Measurements from ENCODE around the gene DRAP1.

Gene DRAP1

DNA sequence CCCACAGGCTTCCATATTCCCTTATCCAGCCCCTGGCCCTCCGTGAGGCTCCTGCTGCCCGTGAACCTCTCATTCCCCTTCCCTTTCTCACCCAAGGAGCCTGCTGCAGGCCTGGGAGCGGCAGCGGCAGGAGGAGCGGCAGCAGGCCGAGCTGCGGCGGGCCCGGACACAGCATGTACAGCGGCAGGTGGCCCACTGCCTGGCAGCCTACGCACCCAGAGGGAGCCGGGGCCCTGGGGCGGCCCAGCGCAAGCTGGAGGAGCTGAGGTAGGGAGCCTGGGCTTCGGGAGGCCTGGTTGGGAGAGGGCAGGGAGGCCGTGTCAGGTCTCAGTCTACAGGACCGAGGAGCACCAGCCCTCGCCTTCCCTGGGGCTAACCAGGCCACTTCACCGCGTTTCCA lies 34.2 kb downstream of the DRAP1 start:
- TF ChIP-seq SPI1 (IDR thresholded peaks at IDR 0.05; ENCODE audit: borderline replicate concordance, low read depth) (no peak), GABPA (IDR thresholded peaks at IDR 0.05; ENCODE audit: low read depth) (no peak), POLR2AphosphoS5 (IDR thresholded peaks at IDR 0.05; ENCODE audit: low read depth) (no peak)
- TF ChIP-seq, protein P1, sequence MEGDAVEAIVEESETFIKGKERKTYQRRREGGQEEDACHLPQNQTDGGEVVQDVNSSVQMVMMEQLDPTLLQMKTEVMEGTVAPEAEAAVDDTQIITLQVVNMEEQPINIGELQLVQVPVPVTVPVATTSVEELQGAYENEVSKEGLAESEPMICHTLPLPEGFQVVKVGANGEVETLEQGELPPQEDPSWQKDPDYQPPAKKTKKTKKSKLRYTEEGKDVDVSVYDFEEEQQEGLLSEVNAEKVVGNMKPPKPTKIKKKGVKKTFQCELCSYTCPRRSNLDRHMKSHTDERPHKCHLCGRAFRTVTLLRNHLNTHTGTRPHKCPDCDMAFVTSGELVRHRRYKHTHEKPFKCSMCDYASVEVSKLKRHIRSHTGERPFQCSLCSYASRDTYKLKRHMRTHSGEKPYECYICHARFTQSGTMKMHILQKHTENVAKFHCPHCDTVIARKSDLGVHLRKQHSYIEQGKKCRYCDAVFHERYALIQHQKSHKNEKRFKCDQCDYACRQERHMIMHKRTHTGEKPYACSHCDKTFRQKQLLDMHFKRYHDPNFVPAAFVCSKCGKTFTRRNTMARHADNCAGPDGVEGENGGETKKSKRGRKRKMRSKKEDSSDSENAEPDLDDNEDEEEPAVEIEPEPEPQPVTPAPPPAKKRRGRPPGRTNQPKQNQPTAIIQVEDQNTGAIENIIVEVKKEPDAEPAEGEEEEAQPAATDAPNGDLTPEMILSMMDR (IDR thresholded peaks at IDR 0.05; ENCODE audit: insufficient read depth, low read length) = no peak
- TF ChIP-seq, protein P2, sequence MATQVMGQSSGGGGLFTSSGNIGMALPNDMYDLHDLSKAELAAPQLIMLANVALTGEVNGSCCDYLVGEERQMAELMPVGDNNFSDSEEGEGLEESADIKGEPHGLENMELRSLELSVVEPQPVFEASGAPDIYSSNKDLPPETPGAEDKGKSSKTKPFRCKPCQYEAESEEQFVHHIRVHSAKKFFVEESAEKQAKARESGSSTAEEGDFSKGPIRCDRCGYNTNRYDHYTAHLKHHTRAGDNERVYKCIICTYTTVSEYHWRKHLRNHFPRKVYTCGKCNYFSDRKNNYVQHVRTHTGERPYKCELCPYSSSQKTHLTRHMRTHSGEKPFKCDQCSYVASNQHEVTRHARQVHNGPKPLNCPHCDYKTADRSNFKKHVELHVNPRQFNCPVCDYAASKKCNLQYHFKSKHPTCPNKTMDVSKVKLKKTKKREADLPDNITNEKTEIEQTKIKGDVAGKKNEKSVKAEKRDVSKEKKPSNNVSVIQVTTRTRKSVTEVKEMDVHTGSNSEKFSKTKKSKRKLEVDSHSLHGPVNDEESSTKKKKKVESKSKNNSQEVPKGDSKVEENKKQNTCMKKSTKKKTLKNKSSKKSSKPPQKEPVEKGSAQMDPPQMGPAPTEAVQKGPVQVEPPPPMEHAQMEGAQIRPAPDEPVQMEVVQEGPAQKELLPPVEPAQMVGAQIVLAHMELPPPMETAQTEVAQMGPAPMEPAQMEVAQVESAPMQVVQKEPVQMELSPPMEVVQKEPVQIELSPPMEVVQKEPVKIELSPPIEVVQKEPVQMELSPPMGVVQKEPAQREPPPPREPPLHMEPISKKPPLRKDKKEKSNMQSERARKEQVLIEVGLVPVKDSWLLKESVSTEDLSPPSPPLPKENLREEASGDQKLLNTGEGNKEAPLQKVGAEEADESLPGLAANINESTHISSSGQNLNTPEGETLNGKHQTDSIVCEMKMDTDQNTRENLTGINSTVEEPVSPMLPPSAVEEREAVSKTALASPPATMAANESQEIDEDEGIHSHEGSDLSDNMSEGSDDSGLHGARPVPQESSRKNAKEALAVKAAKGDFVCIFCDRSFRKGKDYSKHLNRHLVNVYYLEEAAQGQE (IDR thresholded peaks at IDR 0.05; ENCODE audit: insufficient replicate concordance, low read depth) = no peak
- no peaks in the 10 kb centered on the region for H3K27me3 ChIP-seq (ENCODE audit: insufficient read depth, poor library complexity, severe bottlenecking)
- no peak for DNase-seq (ENCODE audit: low read depth in 1 of 2, low spot score in 1 of 2)
- H3K4me3 ChIP-seq (replicated peaks; ENCODE audit: insufficient read depth, low read length) = no peak overlapping the region
- no peak overlapping the region for H3K27ac ChIP-seq (replicated peaks)

- TF ChIP-seq SPI1 (IDR thresholded peaks at IDR 0.05; ENCODE audit: borderline replicate concordance, low read depth) = no peak
- TF ChIP-seq, protein P1 (IDR thresholded peaks at IDR 0.05; ENCODE audit: insufficient read depth, low read length) = no peak
- no peak for TF ChIP-seq POLR2AphosphoS5 (IDR thresholded peaks at IDR 0.05; ENCODE audit: low read depth)
- no peak overlapping the region for H3K4me3 ChIP-seq (replicated peaks; ENCODE audit: insufficient read depth, low read length)
- no peaks in the 10 kb centered on the region for H3K27me3 ChIP-seq (ENCODE audit: insufficient read depth, poor library complexity, severe bottlenecking)
- no peak overlapping the region for H3K27ac ChIP-seq (replicated peaks)
- DNase-seq (ENCODE audit: low read depth in 1 of 2, low spot score in 1 of 2) = no peak
Observed at GRCh38 chr11:65954771-65955170, 35.5 kb downstream of the DRAP1 start.

GRCh38 chr11:65958291-65958690 lies 39.1 kb downstream of the DRAP1 start:
- DNase-seq (ENCODE audit: low read depth in 1 of 2, low spot score in 1 of 2) = no peak
- H3K27me3 ChIP-seq (ENCODE audit: insufficient read depth, poor library complexity, severe bottlenecking) = no peaks in the 10 kb centered on the region
- no peak overlapping the region for H3K4me3 ChIP-seq (replicated peaks; ENCODE audit: insufficient read depth, low read length)
- no peak overlapping the region for H3K27ac ChIP-seq (replicated peaks)
- TF ChIP-seq POLR2AphosphoS5 (IDR thresholded peaks at IDR 0.05; ENCODE audit: low read depth) = no peak
- no peak for TF ChIP-seq SPI1 (IDR thresholded peaks at IDR 0.05; ENCODE audit: borderline replicate concordance, low read depth)
- TF ChIP-seq, protein P1 (IDR thresholded peaks at IDR 0.05; ENCODE audit: insufficient read depth, low read length) = no peak
- no peak for TF ChIP-seq GABPA (IDR thresholded peaks at IDR 0.05; ENCODE audit: low read depth)
- TF ChIP-seq, protein P2 (IDR thresholded peaks at IDR 0.05; ENCODE audit: insufficient replicate concordance, low read depth) = no peak

- TF ChIP-seq POLR2AphosphoS5 (IDR thresholded peaks at IDR 0.05; ENCODE audit: low read depth) = no peak
- no peak for TF ChIP-seq GABPA (IDR thresholded peaks at IDR 0.05; ENCODE audit: low read depth)
- TF ChIP-seq SPI1 (IDR thresholded peaks at IDR 0.05; ENCODE audit: borderline replicate concordance, low read depth) = no peak
- TF ChIP-seq, protein P2 (IDR thresholded peaks at IDR 0.05; ENCODE audit: insufficient replicate concordance, low read depth) = no peak
- TF ChIP-seq, protein P1 (IDR thresholded peaks at IDR 0.05; ENCODE audit: insufficient read depth, low read length) = no peak
- H3K27me3 ChIP-seq (ENCODE audit: insufficient read depth, poor library complexity, severe bottlenecking) = no peaks in the 10 kb centered on the region
- DNase-seq (ENCODE audit: low read depth in 1 of 2, low spot score in 1 of 2) = no peak
- H3K4me3 ChIP-seq (replicated peaks; ENCODE audit: insufficient read depth, low read length) = no peak overlapping the region
- H3K27ac ChIP-seq (replicated peaks) = no peak overlapping the region
Observed at GRCh38 chr11:65958774-65959420, 39.7 kb downstream of the DRAP1 start.
